Adrenal gland (tissue), 5 donors: ENCODE data around the gene DDAH2.

ENCODE experiments used
- POLR2A ChIP-seq, 2 donors: fragments of 450-650 bp; IDR thresholded peaks; one replicate each; pipeline ENCODE4 v1.6.1; 2017; ENCODE audit warnings: antibody characterized with exemption in 2 of 2, mild to moderate bottlenecking in 2 of 2, moderate library complexity in 1 of 2
- TF ChIP-seq, protein P1 (sequence below), 6 experiments: fragments of 450-650 bp in 4 of 6; fragments of 200-600 bp in 2 of 6; sonication (generic) in 1 of 6; IDR thresholded peaks; 1 replicate in 5 of 6; 2 replicates in 1 of 6; pipeline versions ENCODE4 v1.5.1 to v1.8.0; 2016 to 2021; ENCODE audit warnings: antibody characterized with exemption in 6 of 6, mild to moderate bottlenecking in 2 of 6, moderate library complexity in 1 of 6
- donor health status: DM: no; HTN: no; CAD: no.

- TF ChIP-seq POLR2A (IDR thresholded peaks at IDR 0.05) = no peak
- TF ChIP-seq, protein P1, sequence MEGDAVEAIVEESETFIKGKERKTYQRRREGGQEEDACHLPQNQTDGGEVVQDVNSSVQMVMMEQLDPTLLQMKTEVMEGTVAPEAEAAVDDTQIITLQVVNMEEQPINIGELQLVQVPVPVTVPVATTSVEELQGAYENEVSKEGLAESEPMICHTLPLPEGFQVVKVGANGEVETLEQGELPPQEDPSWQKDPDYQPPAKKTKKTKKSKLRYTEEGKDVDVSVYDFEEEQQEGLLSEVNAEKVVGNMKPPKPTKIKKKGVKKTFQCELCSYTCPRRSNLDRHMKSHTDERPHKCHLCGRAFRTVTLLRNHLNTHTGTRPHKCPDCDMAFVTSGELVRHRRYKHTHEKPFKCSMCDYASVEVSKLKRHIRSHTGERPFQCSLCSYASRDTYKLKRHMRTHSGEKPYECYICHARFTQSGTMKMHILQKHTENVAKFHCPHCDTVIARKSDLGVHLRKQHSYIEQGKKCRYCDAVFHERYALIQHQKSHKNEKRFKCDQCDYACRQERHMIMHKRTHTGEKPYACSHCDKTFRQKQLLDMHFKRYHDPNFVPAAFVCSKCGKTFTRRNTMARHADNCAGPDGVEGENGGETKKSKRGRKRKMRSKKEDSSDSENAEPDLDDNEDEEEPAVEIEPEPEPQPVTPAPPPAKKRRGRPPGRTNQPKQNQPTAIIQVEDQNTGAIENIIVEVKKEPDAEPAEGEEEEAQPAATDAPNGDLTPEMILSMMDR (IDR thresholded peaks at IDR 0.05) = no peak
Measured at GRCh38 chr6:31728767-31729514, at the start of gene DDAH2.
